Right atrium auricular region (tissue), 2 donors: ENCODE measurements around the gene ZNF385D. TPM values are rescaled to one million over a fixed set of nuclear protein-coding genes. Genes with fewer than 3 reads are reported as not detected.

Experiments
- DNase-seq: peaks from one replicate; pipeline ENCODE4 v3.0.0-alpha.2; 2019; ENCODE audit warnings: low spot score
- H3K27ac ChIP-seq, 2 donors: fragments of 200-600 bp; sonication (generic); 1 replicate in 1 of 2; 2 replicates in 1 of 2; pipeline ENCODE4 v1.5.1; 2016 to 2019
- H3K27me3 ChIP-seq, 2 donors: fragments of 200-600 bp; sonication (generic); one replicate each; pipeline versions ENCODE4 v1.5.1 to v1.6.0; 2017 to 2019
- H3K36me3 ChIP-seq: fragments of 200-600 bp; sonication (generic); one replicate; pipeline ENCODE4 v1.5.1; 2016
- H3K4me1 ChIP-seq, 2 donors: fragments of 200-600 bp; sonication (generic); one replicate each; pipeline versions ENCODE4 v1.5.1 to v1.6.0; 2017 to 2019
- H3K4me3 ChIP-seq, 2 donors: fragments of 200-600 bp; sonication (generic); 1 replicate in 1 of 2; 2 replicates in 1 of 2; pipeline ENCODE4 v1.5.1; 2017 to 2019; ENCODE audit warnings: mild to moderate bottlenecking in 1 of 2, moderate library complexity in 1 of 2
- H3K9me3 ChIP-seq, 2 donors: fragments of 200-600 bp; sonication (generic); one replicate each; pipeline ENCODE4 v1.5.1; 2019
- total RNA-seq, 2 donors: library from RNA; depleted of rRNA; stranded (reverse); fragments of >200 nt; gene quantifications; one replicate each; pipeline ENCODE4 v1.1.0, GENCODE V29; 2016
- TF ChIP-seq, protein P1 (sequence below), 2 donors: fragments of 200-600 bp; sonication (generic); IDR thresholded peaks; one replicate each; pipeline ENCODE4 v1.5.1; 2019; ENCODE audit warnings: antibody characterized with exemption in 2 of 2

The ZNF385D gene
- total RNA-seq, 2 donors from 2014 or later, result 0.59 to 1.1 TPM

GRCh38 chr3:21697707-21698106, 53.3 kb downstream of the ZNF385D start:
- Histone ChIP-seq H3K27me3 (no peaks in the 10 kb centered on the region), H3K9me3 (no peaks in the 10 kb centered on the region), H3K4me1 (no peaks in the 10 kb centered on the region), H3K36me3 (no peaks in the 10 kb centered on the region), H3K4me3 (no peak overlapping the region), H3K27ac (no peak overlapping the region)
- no peak for DNase-seq
- TF ChIP-seq, protein P1, sequence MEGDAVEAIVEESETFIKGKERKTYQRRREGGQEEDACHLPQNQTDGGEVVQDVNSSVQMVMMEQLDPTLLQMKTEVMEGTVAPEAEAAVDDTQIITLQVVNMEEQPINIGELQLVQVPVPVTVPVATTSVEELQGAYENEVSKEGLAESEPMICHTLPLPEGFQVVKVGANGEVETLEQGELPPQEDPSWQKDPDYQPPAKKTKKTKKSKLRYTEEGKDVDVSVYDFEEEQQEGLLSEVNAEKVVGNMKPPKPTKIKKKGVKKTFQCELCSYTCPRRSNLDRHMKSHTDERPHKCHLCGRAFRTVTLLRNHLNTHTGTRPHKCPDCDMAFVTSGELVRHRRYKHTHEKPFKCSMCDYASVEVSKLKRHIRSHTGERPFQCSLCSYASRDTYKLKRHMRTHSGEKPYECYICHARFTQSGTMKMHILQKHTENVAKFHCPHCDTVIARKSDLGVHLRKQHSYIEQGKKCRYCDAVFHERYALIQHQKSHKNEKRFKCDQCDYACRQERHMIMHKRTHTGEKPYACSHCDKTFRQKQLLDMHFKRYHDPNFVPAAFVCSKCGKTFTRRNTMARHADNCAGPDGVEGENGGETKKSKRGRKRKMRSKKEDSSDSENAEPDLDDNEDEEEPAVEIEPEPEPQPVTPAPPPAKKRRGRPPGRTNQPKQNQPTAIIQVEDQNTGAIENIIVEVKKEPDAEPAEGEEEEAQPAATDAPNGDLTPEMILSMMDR (IDR thresholded peaks at IDR 0.05), result no peak

GRCh38 chr3:21694506-21694905, 56.5 kb downstream of the ZNF385D start:
- DNase-seq, result no peak
- TF ChIP-seq, protein P1 (IDR thresholded peaks at IDR 0.05), result no peak
- Histone ChIP-seq H3K4me3 (no peak overlapping the region), H3K36me3 (no peaks in the 10 kb centered on the region), H3K4me1 (no peaks in the 10 kb centered on the region), H3K27ac (no peak overlapping the region), H3K9me3 (no peaks in the 10 kb centered on the region), H3K27me3 (no peaks in the 10 kb centered on the region)

GRCh38 chr3:21691036-21691435, 60.0 kb downstream of the ZNF385D start:
- Histone ChIP-seq H3K27me3 (no peaks in the 10 kb centered on the region), H3K9me3 (no peaks in the 10 kb centered on the region), H3K27ac (no peak overlapping the region), H3K4me3 (no peak overlapping the region), H3K36me3 (no peaks in the 10 kb centered on the region), H3K4me1 (no peaks in the 10 kb centered on the region)
- DNase-seq, result no peak
- TF ChIP-seq, protein P1 (IDR thresholded peaks at IDR 0.05), result no peak

DNA sequence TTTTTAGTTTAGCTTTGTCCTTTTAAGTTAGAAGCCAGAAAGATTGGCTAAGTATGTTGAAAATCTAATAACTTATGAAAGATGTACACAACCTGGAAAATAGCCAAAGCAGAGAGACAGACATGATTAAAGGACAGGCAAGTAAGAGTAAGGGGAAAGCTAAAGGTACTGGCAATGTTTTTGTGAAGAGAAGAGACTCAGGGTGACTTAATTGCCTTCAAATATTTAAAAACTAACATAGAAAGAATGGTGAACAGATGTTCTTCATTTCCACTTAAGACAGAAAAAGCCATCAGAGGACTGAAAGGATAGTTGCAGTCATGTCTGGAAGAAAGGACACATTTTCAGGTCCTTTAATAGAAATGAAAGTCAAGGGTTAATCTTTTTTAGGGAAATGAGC, 68.8 kb downstream of the ZNF385D start:
- H3K27ac ChIP-seq, result no peak overlapping the region
- TF ChIP-seq, protein P1 (IDR thresholded peaks at IDR 0.05), result no peak
- H3K36me3 ChIP-seq, result no peaks in the 10 kb centered on the region
- peaks cover 0 to 12% of the 10 kb centered on the region in 2 donors for H3K4me1 ChIP-seq
- no peak overlapping the region for H3K4me3 ChIP-seq
- H3K27me3 ChIP-seq, result no peaks in the 10 kb centered on the region
- H3K9me3 ChIP-seq, result no peaks in the 10 kb centered on the region
- no peak for DNase-seq

DNA sequence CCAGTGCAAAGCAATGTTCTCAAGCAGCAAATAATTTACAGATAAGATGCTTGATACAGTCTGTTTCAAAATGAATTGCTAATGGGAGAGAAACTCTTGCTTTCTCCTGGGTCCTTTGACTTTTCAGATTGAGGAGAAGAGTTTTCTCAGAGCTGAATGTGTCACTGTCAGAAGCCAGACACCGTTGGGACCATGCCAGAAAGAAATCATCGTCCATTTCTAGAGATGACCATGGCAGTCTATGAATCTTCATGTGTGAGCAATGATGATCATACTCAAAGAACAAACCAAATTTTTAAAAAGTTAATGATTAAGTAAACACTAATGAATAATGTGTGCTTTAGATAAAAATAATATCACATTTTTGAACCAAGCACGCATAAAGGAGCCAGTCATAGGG, 77.6 kb downstream of the ZNF385D start:
- no peak for DNase-seq
- TF ChIP-seq, protein P1 (IDR thresholded peaks at IDR 0.05), result no peak
- H3K27ac ChIP-seq, result no peak overlapping the region
- H3K4me1 ChIP-seq, result no peaks in the 10 kb centered on the region
- no peak overlapping the region for H3K4me3 ChIP-seq
- H3K27me3 ChIP-seq, result no peaks in the 10 kb centered on the region
- no peaks in the 10 kb centered on the region for H3K9me3 ChIP-seq
- no peaks in the 10 kb centered on the region for H3K36me3 ChIP-seq

- Histone ChIP-seq H3K4me1 (no peaks in the 10 kb centered on the region), H3K27me3 (no peaks in the 10 kb centered on the region), H3K4me3 (no peak overlapping the region), H3K9me3 (no peaks in the 10 kb centered on the region), H3K36me3 (no peaks in the 10 kb centered on the region), H3K27ac (no peak overlapping the region)
- DNase-seq, result no peak
- TF ChIP-seq, protein P1 (IDR thresholded peaks at IDR 0.05), result no peak
These were observed 78.7 kb downstream of the ZNF385D start for GRCh38 chr3:21672303-21672702.
